HFFc6 (cell line): ENCODE data around the gene DYSF. TPM values are rescaled to one million over a fixed set of nuclear protein-coding genes. Genes with fewer than 3 reads are reported as not detected.

Source experiments
- DNase-seq: peaks from one replicate; pipeline ENCODE4 v3.0.0-alpha.2; 2018
- H3K27ac Mint-ChIP-seq: 2 replicates; pipeline ENCODE4 v1.8.0; 2020; ENCODE audit warnings: mild to moderate bottlenecking, mixed read lengths
- H3K27me3 Mint-ChIP-seq: 2 replicates; pipeline ENCODE4 v1.8.0; 2021; ENCODE audit warnings: mild to moderate bottlenecking, moderate library complexity, mixed read lengths; ENCODE audit not compliant: insufficient read depth
- H3K36me3 Mint-ChIP-seq: 2 replicates; pipeline ENCODE4 v1.8.0; 2021; ENCODE audit warnings: low read depth, mixed read lengths
- H3K4me1 Mint-ChIP-seq: 2 replicates; pipeline ENCODE4 v1.8.0; 2020; ENCODE audit warnings: low read depth, mixed read lengths
- H3K4me3 Mint-ChIP-seq: 2 replicates; pipeline ENCODE4 v1.8.0; 2020; ENCODE audit warnings: mild to moderate bottlenecking, moderate library complexity, mixed read lengths
- H3K9me3 Mint-ChIP-seq: 2 replicates; pipeline ENCODE4 v1.8.0; 2020; ENCODE audit warnings: mild to moderate bottlenecking, mixed read lengths
- CTCF ChIP-seq: fragments of 200-600 bp; sonication (generic); IDR thresholded peaks from 2 replicates; pipeline ENCODE4 v1.5.0; 2021; ENCODE audit warnings: antibody characterized with exemption, mild to moderate bottlenecking
- total RNA-seq, 6 experiments: library from RNA; stranded (reverse); fragmentation: NEBNext Ultra II Directional; extraction: Animal tissue kit (Norgen Biotek cat#: 25700); gene quantifications; 2 replicates in 1 of 6; 3 replicates in 5 of 6; pipeline ENCODE4 v1.2.3, GENCODE V29; 2021

The DYSF gene
- total RNA-seq, 6 experiments from 2014 or later, result 0.07 to 0.57 (median 0.32) TPM

- H3K4me3 Mint-ChIP-seq, result no peak overlapping the region
- H3K9me3 Mint-ChIP-seq, result no peaks in the 10 kb centered on the region
- H3K27ac Mint-ChIP-seq, result no peak overlapping the region
- H3K36me3 Mint-ChIP-seq, result no peaks in the 10 kb centered on the region
- H3K27me3 Mint-ChIP-seq, result peaks cover 39% of the 10 kb centered on the region
- H3K4me1 Mint-ChIP-seq, result no peaks in the 10 kb centered on the region
- no peak for TF ChIP-seq CTCF
- no peak for DNase-seq
Observed at GRCh38 chr2:71595569-71595968, 142.2 kb downstream of the DYSF start.

GRCh38 chr2:71596011-71596410, 142.7 kb downstream of the DYSF start:
- Mint-ChIP-seq H3K36me3 (no peaks in the 10 kb centered on the region), H3K4me3 (no peak overlapping the region), H3K27me3 (peaks cover 38% of the 10 kb centered on the region), H3K27ac (no peak overlapping the region), H3K9me3 (no peaks in the 10 kb centered on the region), H3K4me1 (no peaks in the 10 kb centered on the region)
- no peak for DNase-seq
- no peak for TF ChIP-seq CTCF

- Mint-ChIP-seq H3K27ac (no peak overlapping the region), H3K36me3 (no peaks in the 10 kb centered on the region), H3K27me3 (peaks cover 44% of the 10 kb centered on the region), H3K4me3 (no peak overlapping the region), H3K4me1 (no peaks in the 10 kb centered on the region), H3K9me3 (no peaks in the 10 kb centered on the region)
- TF ChIP-seq CTCF, result no peak
- DNase-seq, result no peak
Observed at GRCh38 chr2:71597756-71598155, 144.4 kb downstream of the DYSF start.

GRCh38 chr2:71598526-71598925, 145.2 kb downstream of the DYSF start:
- Mint-ChIP-seq H3K27me3 (peaks cover 44% of the 10 kb centered on the region), H3K9me3 (no peaks in the 10 kb centered on the region)

GRCh38 chr2:71599038-71599437, 145.7 kb downstream of the DYSF start:
- H3K9me3 Mint-ChIP-seq, result no peaks in the 10 kb centered on the region
- H3K4me3 Mint-ChIP-seq, result no peak overlapping the region
- no peaks in the 10 kb centered on the region for H3K4me1 Mint-ChIP-seq
- no peaks in the 10 kb centered on the region for H3K36me3 Mint-ChIP-seq
- peaks cover 43% of the 10 kb centered on the region for H3K27me3 Mint-ChIP-seq
- no peak overlapping the region for H3K27ac Mint-ChIP-seq
- TF ChIP-seq CTCF, result no peak
- DNase-seq, result no peak

More at GRCh38 chr2:71598526-71598925, 145.2 kb downstream of the DYSF start:
- DNase-seq, result no peak
- Mint-ChIP-seq H3K27ac (no peak overlapping the region), H3K36me3 (no peaks in the 10 kb centered on the region), H3K4me1 (no peaks in the 10 kb centered on the region), H3K4me3 (no peak overlapping the region)
- TF ChIP-seq CTCF, result no peak
